Fibroblast of mammary gland (primary cell): Measurements from ENCODE around the gene ARHGAP44.
A peak's percentile ranks its signal among the peaks of the same experiment; 100 is the strongest.

Experiments used
- DNase-seq: peaks from one replicate; pipeline ENCODE4 v3.0.0-alpha.2; 2010; ENCODE audit warnings: low read depth
- H3K4me3 ChIP-seq: 2 replicates; pipeline ENCODE4 v1.5.1; 2011; ENCODE audit warnings: low read depth, mild to moderate bottlenecking, low read length, moderate library complexity; ENCODE audit not compliant: control insufficient read depth
- TF ChIP-seq, protein P1 (sequence below): conservative IDR thresholded peaks from 2 replicates; pipeline ENCODE4 v1.5.1; 2011; ENCODE audit warnings: low read depth, low read length, inconsistent platforms; ENCODE audit not compliant: control insufficient read depth, insufficient read depth

ARHGAP44 gene, protein sequence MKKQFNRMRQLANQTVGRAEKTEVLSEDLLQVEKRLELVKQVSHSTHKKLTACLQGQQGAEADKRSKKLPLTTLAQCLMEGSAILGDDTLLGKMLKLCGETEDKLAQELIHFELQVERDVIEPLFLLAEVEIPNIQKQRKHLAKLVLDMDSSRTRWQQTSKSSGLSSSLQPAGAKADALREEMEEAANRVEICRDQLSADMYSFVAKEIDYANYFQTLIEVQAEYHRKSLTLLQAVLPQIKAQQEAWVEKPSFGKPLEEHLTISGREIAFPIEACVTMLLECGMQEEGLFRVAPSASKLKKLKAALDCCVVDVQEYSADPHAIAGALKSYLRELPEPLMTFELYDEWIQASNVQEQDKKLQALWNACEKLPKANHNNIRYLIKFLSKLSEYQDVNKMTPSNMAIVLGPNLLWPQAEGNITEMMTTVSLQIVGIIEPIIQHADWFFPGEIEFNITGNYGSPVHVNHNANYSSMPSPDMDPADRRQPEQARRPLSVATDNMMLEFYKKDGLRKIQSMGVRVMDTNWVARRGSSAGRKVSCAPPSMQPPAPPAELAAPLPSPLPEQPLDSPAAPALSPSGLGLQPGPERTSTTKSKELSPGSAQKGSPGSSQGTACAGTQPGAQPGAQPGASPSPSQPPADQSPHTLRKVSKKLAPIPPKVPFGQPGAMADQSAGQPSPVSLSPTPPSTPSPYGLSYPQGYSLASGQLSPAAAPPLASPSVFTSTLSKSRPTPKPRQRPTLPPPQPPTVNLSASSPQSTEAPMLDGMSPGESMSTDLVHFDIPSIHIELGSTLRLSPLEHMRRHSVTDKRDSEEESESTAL

DNA sequence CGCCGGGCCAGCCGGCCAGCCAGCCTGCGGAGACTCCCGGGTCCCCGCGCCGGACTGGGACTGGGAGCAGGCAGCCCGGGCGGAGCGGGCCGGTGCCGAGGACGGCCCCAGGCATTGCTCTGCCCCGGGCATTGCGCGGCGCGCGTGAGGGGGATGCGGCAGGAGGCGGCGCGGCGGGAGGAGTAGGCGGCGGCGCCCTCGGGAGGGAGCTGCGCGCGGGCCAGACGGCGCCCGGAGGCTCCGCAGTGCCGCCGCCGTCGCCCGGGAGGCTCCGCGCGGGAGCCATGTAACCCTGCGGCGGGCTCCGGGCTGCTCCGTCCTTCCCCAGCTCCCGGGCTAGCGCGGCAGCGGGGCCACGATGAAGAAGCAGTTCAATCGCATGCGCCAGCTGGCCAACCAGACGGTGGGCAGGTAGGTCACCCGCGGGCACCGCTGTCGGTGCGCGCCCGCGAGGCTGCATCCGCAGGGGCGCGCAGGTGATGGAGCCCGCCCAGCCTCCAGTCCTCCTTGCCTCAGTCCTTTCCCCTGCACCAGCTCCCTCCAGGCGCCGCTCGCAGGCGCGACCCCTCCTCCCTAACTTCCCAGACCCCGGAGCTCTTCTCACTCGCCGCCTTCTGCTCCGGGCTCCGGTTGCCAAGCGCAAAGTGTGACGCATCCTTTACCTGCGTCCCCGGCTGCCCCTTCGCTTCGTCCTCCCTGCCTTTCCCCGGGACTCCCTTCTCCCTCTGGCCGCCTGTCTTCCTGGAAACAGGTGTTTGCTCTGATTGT, at the start of gene ARHGAP44:
Gene ARHGAP44, plus strand, starts transcription at position 18 of the 768 bp plus-strand sequence. Its CDS starts 341 bp downstream, at position 359.
- peak within 1 kb of the TSS; percentile 55 for H3K4me3 ChIP-seq
- DNase-seq, result no peak
- TF ChIP-seq, protein P1, sequence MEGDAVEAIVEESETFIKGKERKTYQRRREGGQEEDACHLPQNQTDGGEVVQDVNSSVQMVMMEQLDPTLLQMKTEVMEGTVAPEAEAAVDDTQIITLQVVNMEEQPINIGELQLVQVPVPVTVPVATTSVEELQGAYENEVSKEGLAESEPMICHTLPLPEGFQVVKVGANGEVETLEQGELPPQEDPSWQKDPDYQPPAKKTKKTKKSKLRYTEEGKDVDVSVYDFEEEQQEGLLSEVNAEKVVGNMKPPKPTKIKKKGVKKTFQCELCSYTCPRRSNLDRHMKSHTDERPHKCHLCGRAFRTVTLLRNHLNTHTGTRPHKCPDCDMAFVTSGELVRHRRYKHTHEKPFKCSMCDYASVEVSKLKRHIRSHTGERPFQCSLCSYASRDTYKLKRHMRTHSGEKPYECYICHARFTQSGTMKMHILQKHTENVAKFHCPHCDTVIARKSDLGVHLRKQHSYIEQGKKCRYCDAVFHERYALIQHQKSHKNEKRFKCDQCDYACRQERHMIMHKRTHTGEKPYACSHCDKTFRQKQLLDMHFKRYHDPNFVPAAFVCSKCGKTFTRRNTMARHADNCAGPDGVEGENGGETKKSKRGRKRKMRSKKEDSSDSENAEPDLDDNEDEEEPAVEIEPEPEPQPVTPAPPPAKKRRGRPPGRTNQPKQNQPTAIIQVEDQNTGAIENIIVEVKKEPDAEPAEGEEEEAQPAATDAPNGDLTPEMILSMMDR, result no peak

DNA sequence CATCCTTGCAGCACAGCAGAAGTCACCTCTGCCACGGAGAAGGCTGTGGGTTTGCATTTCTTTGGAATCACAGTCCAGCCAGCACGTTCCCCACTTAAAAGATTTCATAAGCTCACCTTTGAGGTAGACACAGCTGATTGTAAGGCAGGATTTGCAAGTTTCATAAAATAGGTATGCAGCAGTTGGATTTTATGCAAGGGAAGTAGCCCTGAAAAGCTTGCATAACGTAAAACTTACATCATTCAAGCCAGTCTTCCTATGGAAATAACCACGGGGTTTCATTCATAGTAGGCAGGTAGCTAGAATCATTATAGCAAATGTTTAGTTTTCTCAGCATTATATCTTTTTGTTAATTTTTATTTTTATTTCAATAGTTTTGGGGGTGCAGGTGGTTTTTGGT, 49.8 kb upstream of the ARHGAP44 start:
- no peak overlapping the region for H3K4me3 ChIP-seq
- no peak for DNase-seq
- TF ChIP-seq, protein P1, result no peak

- TF ChIP-seq, protein P1, result no peak
- no peak overlapping the region for H3K4me3 ChIP-seq
- DNase-seq, result no peak
These were observed 46.3 kb upstream of the ARHGAP44 start for GRCh38 chr17:12743046-12743445.

- H3K4me3 ChIP-seq, result no peak overlapping the region
- no peak for DNase-seq
- TF ChIP-seq, protein P1, result no peak
These were observed 45.0 kb upstream of the ARHGAP44 start for GRCh38 chr17:12744298-12744697.

DNA sequence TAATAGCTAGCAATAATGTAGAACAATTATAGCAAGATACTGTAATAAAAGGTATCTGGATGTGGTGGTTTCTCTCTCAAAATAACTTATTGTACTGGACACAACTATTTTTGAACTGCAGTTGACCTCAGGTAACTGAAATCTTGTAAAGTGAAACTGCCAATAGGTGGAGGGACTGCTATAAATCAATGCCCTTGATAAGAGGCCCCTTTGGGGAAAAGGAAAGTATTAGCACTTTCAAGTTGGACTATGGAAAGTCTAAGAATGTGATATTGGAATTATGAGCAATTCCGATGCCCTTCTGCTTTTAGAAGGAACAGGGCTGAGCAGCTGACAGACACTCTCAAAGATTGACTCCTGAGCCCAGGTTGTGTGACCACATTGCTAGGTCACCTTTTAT, 44.5 kb upstream of the ARHGAP44 start:
- H3K4me3 ChIP-seq, result no peak overlapping the region
- no peak for DNase-seq
- TF ChIP-seq, protein P1, result no peak

DNA sequence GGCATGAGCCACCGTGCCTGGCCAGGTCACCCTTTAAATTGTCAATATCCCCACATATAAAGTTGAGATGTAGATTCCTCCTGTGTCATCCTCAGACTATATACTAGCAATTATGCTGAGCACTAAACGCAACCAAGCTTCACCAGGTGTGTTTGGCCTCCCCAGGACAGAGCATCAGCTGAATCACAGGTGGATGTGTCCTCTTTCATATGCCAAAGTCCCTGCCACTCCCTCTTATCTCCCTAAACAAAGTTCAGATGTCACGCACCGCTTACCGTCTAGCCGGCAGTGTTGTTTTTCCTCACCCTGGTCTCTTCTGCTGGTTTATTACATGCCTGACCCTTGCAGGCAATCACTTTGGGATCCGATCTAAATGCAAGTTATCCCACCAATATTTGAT, 43.8 kb upstream of the ARHGAP44 start:
- no peak overlapping the region for H3K4me3 ChIP-seq
- DNase-seq, result no peak
- TF ChIP-seq, protein P1, result no peak
